Stimulated activated CD8-positive, alpha-beta memory T cell treated with anti-CD3 and anti-CD28 coated beads, Interleukin-7, amount 100 ng/mL, for 4 hours (primary cell): Measurements from ENCODE around the gene P2RX7.

Experiments
- DNase-seq, 2 donors: peaks; one replicate each; pipeline ENCODE4 v3.0.0-alpha.2; 2020; ENCODE audit warnings: low read depth in 2 of 2

P2RX7 gene

DNA sequence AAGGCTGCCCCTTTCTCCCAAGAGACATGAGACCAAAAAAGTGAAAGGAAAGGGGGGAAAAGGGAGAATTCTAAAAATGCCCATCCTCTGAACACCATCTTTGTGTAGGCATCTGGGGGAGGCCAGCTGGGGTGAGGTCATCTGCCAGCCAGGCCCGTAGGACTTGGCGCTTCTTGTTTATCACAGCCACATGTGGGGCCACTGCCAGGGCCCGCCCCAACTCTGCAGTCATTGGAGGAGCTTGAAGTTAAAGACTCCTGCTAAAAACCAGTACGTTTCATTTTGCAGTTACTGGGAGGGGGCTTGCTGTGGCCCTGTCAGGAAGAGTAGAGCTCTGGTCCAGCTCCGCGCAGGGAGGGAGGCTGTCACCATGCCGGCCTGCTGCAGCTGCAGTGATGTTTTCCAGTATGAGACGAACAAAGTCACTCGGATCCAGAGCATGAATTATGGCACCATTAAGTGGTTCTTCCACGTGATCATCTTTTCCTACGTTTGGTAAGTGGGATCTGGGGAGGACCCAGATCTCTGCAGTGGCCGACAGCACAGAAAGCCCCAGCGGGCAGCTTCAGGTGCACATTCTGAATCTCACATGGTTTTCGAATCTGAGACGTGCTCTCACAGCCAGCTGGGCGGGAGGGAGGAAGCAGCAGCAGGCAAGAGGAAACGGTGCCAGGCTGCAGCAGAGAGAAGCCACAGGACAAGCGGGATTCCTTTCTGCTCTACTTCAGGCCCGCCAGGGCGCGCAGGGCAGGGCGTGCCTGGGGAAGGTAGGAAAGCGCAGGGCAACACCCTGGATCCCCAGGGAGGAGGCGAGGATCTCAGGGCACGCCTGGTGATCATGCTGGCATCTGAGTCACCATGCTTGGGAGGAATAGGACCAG is at the start of gene P2RX7:
P2RX7 (plus strand) TSS at position 276 of the 881 bp plus-strand sequence; CDS start at position 371, 95 bp downstream.
- DNase-seq = peak in 1 of 2 donors; percentile 27

- no peak for DNase-seq
These were observed 48.4 kb upstream of the P2RX7 start for GRCh38 chr12:121084229-121084628.

DNA sequence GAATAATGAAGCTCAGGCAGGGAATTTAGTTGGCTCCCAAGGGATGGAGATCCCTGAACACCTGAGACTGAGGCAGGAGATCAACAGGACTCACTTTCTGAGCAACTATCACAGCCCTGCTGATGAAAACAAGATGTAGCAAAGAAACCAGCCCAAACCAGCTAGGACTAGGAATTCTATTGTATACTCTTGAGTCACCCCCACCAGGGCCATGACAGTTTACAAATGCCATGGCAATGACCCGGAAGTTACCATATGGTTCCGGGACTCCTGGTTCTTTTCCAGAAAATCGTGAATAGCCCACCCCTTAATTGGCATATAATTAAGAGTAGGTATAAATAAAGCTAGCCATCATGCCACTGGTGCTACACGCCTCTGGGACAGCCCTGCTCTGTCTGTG is 47.6 kb upstream of the P2RX7 start:
- DNase-seq = no peak

- DNase-seq = no peak
These were observed 46.9 kb upstream of the P2RX7 start for GRCh38 chr12:121085506-121086353.

- DNase-seq = no peak
These were observed 45.8 kb upstream of the P2RX7 start for GRCh38 chr12:121086781-121087295.

DNA sequence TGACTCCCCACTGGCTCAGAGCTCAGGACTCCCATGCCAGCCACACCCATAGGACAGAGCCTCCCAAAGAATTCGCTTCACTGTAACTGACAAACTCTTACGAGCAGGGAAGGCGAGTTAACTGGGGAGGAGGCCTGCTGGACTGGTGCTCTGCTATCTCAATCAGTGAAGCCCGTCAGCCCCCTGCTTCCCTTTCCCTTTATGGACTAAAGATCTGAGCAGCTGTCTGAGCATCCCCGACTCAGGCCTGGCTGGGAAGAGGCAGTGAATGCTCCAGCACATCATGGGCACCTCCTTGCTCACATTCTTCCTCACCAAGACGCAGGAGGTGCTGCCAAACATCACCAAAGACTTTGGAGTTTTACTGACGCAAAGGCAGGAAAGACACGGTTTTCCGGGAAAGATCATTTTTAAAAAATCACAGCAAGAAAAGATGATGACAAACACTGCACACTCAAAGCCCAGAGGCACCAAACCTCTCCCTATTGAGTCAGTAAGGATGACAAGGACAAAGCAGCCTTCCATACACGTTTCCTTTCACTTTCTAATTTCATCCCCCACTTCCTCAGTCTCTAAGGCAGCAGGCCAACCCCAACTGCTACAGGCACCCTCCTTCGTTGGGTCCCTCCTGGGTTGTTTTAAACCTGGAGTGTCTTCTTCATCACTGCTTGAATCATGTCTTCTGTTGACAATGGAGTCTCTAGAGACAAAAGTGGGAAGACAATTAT is 45.0 kb upstream of the P2RX7 start:
- no peak for DNase-seq

DNA sequence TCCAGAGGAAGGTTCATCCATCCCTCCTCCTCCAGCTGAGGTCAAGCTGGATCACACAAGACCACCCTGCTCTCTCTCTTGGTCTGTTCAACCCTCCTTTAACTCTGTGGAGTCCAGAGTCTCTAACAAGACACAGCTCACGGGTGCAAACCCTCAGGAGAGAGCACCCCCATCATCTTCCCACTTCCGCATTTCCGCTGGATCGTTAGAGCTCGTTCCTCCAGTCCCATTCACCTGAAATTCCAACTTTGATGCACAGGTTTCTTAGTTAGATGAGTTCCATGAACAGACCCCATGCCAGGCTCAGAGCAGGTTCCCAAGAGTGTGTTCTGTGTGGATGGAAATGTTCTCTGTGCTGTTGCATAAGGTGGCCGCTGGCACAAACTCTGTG is 44.5 kb upstream of the P2RX7 start:
- no peak for DNase-seq

DNA sequence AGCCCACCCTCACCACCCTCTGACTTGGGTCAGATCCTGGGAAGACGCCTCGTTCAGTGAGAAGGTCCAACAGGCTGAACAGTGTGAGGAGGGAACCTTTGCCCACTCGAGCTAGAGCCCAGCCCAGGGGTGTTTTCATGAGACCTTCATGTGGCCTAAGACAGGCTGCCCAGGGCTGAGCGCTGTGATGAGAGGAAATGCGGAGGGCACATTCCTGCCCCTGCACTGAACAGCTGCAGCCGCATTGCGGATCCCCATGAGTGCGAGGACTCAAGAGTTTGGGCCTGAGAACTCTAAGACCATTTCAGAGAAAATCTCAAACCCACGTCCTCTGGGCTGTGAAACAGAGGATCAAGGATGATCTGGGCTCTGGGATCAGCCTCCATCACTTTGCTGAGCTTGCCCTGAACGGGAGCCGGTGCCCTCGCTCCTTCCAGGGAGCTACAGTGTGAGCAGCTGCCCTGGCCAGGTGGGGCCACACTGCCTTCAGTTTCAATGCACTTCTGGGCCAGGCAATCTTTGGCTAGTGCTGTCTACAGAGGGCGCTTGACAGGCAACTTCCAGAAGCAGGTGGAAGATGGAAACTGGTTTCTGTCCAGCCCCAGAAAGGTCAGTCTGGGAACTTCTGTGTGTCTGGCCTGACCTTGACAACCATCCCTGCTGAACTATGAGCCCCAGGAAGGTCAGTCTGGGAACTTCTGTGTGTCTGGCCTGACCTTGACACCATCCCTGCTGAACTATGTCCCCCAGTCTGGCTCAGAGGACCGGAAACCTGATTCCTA is 43.5 kb upstream of the P2RX7 start:
- no peak for DNase-seq

DNA sequence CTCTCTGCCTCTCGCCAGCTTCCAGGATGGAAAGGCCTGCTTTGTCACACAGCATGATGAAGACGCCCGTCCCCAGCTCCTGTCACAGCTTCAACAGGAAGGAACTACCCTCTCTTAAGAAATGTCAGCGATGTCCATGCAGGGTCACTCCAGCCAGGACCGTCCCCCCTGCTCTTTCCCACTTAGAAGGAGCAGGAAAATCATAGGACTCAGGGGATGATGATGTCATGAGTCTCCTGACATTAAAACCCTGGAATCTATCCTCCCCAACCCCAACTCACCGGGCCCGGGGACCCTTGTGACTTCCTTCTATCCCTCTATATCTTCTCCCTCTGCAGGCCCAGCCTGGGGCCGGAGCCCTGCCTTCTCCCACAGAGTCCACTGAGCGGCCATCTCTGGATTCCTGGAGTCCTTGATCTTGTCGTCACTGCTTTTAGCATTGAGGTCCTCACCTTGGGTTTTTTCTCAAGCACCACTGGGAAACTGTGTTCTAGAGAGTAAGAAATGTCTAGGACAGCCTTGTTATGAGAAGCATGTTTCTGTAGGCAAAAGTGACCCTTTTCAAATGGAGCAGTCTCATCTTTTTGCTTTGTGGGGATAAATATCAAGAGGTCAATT is 42.8 kb upstream of the P2RX7 start:
- no peak for DNase-seq

DNA sequence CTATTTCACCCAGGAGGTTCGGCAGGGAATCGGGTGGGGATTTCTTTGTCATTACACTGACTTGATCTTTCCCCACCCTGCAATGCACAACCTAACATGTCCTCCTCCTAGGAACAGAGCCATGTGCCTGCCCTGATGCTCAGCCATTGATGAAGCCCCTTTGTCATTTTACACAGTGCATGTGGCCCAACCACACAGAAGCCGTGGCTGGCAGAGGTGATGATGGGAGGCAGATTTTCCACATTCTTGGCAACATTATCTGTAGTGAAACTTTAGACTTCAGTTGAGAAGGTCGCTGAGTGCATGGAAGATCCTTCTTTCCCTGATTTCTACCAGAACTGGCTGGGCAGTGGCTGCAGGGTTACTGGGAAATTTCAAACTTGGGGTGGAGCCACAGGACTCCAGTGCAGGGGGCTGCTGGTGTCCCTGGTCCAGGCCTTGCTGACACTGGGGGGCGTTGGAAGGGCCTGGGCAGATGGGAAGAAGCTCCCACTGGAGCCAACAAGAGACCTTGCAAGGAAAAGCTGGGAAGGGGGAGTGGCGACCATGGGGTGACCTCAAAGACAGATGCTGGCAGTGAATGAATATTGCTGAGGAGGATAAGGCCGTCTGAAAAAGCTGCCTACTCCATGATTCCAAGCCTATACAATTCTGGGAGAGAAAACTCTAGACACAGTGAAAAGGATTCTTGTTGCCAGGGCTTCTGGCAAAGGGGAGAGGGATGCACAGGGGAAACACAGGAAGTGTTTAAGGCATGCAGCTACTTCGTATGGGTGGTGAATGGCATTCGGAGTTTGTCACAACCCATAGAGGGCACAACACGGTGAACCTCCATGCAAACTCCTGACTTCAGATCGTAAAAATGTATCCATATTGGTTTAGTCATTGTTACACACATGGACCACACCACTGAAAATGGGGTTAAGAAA is 41.8 kb upstream of the P2RX7 start:
- no peak for DNase-seq

- no peak for DNase-seq
These were observed 40.6 kb upstream of the P2RX7 start for GRCh38 chr12:121092034-121092433.

GRCh38 chr12:121093487-121093891 is 39.2 kb upstream of the P2RX7 start:
- no peak for DNase-seq

DNA sequence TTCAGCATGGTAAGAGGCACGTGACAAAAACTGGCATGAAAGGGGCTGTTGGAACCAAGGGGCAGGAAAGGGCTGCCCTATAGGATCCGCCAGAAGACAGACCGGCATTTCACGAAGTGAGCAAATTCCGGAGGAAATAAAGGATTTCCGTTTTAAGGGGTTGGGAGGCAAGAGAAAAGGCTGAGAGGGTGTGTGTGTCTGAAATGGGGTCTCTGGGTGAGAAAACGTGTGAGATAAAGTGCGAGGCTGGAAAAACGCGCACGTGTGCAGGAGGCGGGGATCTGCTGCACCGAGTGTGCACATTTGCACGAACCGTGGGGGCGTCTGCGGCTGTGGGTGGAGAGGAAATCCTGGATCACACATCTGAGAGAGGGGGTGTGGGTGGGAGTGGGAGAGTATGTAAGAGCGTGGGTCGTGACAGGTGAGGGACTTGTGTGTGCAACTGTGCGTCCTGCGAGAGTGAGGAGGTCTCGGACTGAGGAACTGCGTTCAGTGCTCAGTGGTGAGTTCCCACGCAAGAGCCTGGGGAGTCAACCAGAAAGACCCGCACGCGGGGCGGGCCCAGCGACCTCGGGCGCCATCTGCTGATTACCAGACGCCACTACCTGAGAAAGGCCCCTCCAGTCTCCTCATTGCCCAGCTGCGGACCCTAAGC is 37.0 kb upstream of the P2RX7 start:
- peak; percentile 64 to 65 for DNase-seq

- DNase-seq = no peak
These were observed 36.4 kb upstream of the P2RX7 start for GRCh38 chr12:121096199-121096798.

GRCh38 chr12:121099779-121100178 is 32.9 kb upstream of the P2RX7 start:
- no peak for DNase-seq

DNA sequence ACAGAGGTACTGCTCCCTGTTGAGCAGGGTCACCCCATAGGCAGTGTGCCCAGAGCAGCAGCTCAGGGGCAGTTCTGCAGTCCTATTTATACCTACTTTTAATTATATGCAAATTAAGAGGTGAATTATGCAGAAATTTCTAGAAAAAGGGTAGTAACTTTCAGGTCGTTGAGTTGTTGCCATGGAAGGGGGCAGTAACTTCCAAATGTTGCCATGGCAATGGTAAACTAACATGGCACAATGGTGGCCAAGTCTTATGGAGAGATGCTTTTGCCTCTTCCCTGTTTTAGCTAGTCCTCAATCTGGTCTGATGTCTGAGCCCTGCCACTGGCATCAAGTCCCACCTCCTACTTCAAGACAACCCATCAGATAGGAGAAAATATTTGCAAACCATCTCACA is 30.4 kb upstream of the P2RX7 start:
- DNase-seq = no peak

- DNase-seq = no peak
These were observed 25.0 kb upstream of the P2RX7 start for GRCh38 chr12:121107681-121108080.

DNA sequence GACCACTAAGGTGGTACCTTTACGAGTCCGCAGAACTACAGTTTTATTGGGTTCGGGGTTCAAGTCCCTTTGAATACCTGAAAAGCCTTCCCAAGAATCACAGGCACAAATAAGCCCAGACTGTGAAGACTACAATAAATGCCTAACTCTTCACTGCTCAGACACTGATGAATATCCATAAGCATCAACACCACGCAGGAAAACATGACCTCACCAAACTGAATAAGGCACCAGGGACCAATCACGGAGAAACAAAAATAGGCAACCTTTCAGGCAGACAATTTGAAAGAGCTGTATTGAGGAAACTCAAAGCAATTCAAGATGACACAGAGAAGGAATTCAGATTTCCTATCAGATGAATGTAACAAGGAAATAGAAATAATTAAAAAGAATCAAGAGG is 24.2 kb upstream of the P2RX7 start:
- no peak for DNase-seq
